HL-60 (cell line): Measurements from ENCODE around the gene ATF7IP.

ENCODE experiments used
- DNase-seq, 2 experiments: peaks; one replicate each; pipeline ENCODE4 v3.0.0-alpha.2; 2010 to 2020; ENCODE audit warnings: low read depth in 1 of 2, low spot score in 1 of 2
- H3K27ac ChIP-seq: fragments of 250-450 bp; sonication (Bioruptor Pico); replicated peaks from 2 replicates; pipeline ENCODE4 v1.5.1; 2020; ENCODE audit warnings: mild to moderate bottlenecking, moderate library complexity
- H3K27me3 ChIP-seq: fragments of 250-450 bp; sonication (Bioruptor Pico); 2 replicates; pipeline ENCODE4 v1.5.1; 2021; ENCODE audit warnings: mild to moderate bottlenecking, moderate library complexity; ENCODE audit not compliant: insufficient read depth, poor library complexity, severe bottlenecking
- H3K4me3 ChIP-seq: replicated peaks from 2 replicates; pipeline ENCODE4 v1.5.1; 2011; ENCODE audit warnings: mild to moderate bottlenecking, control low read depth, low read length; ENCODE audit not compliant: insufficient read depth
- GABPA ChIP-seq: IDR thresholded peaks from 2 replicates; pipeline ENCODE4 v1.6.1; 2012; ENCODE audit warnings: low read depth
- POLR2AphosphoS5 ChIP-seq: IDR thresholded peaks from 2 replicates; pipeline ENCODE4 v1.6.1; 2012; ENCODE audit warnings: low read depth
- SPI1 ChIP-seq: IDR thresholded peaks from 2 replicates; pipeline ENCODE4 v1.6.1; 2012; ENCODE audit warnings: low read depth, mild to moderate bottlenecking, borderline replicate concordance
- TF ChIP-seq, protein P1 (sequence below): IDR thresholded peaks from 2 replicates; pipeline ENCODE4 v1.6.1; 2012; ENCODE audit warnings: low read depth; ENCODE audit not compliant: insufficient replicate concordance
- TF ChIP-seq, protein P2 (sequence below): IDR thresholded peaks from one replicate; pipeline ENCODE4 v1.5.1; 2011; ENCODE audit warnings: low read length, control low read depth, inconsistent platforms; ENCODE audit not compliant: insufficient read depth

The ATF7IP gene

GRCh38 chr12:14545144-14546124 is 180.0 kb downstream of the ATF7IP start:
- no peak for TF ChIP-seq SPI1
- TF ChIP-seq, protein P1, sequence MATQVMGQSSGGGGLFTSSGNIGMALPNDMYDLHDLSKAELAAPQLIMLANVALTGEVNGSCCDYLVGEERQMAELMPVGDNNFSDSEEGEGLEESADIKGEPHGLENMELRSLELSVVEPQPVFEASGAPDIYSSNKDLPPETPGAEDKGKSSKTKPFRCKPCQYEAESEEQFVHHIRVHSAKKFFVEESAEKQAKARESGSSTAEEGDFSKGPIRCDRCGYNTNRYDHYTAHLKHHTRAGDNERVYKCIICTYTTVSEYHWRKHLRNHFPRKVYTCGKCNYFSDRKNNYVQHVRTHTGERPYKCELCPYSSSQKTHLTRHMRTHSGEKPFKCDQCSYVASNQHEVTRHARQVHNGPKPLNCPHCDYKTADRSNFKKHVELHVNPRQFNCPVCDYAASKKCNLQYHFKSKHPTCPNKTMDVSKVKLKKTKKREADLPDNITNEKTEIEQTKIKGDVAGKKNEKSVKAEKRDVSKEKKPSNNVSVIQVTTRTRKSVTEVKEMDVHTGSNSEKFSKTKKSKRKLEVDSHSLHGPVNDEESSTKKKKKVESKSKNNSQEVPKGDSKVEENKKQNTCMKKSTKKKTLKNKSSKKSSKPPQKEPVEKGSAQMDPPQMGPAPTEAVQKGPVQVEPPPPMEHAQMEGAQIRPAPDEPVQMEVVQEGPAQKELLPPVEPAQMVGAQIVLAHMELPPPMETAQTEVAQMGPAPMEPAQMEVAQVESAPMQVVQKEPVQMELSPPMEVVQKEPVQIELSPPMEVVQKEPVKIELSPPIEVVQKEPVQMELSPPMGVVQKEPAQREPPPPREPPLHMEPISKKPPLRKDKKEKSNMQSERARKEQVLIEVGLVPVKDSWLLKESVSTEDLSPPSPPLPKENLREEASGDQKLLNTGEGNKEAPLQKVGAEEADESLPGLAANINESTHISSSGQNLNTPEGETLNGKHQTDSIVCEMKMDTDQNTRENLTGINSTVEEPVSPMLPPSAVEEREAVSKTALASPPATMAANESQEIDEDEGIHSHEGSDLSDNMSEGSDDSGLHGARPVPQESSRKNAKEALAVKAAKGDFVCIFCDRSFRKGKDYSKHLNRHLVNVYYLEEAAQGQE = no peak
- TF ChIP-seq POLR2AphosphoS5 = no peak
- no peak for TF ChIP-seq GABPA
- TF ChIP-seq, protein P2, sequence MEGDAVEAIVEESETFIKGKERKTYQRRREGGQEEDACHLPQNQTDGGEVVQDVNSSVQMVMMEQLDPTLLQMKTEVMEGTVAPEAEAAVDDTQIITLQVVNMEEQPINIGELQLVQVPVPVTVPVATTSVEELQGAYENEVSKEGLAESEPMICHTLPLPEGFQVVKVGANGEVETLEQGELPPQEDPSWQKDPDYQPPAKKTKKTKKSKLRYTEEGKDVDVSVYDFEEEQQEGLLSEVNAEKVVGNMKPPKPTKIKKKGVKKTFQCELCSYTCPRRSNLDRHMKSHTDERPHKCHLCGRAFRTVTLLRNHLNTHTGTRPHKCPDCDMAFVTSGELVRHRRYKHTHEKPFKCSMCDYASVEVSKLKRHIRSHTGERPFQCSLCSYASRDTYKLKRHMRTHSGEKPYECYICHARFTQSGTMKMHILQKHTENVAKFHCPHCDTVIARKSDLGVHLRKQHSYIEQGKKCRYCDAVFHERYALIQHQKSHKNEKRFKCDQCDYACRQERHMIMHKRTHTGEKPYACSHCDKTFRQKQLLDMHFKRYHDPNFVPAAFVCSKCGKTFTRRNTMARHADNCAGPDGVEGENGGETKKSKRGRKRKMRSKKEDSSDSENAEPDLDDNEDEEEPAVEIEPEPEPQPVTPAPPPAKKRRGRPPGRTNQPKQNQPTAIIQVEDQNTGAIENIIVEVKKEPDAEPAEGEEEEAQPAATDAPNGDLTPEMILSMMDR = no peak
- Histone ChIP-seq H3K4me3 (no peak overlapping the region), H3K27ac (no peak overlapping the region), H3K27me3 (no peaks in the 10 kb centered on the region)
- no peak for DNase-seq

- H3K27me3 ChIP-seq = no peaks in the 10 kb centered on the region
- no peak for DNase-seq
- TF ChIP-seq, protein P2 = no peak
- TF ChIP-seq POLR2AphosphoS5 (no peak), SPI1 (no peak), GABPA (no peak)
- TF ChIP-seq, protein P1 = no peak
- H3K27ac ChIP-seq = no peak overlapping the region
- no peak overlapping the region for H3K4me3 ChIP-seq
Observed at GRCh38 chr12:14547571-14547970, 182.1 kb downstream of the ATF7IP start.

GRCh38 chr12:14548609-14549008 is 183.1 kb downstream of the ATF7IP start:
- no peak for DNase-seq
- H3K27ac ChIP-seq = no peak overlapping the region
- no peak for TF ChIP-seq GABPA
- no peaks in the 10 kb centered on the region for H3K27me3 ChIP-seq
- H3K4me3 ChIP-seq = no peak overlapping the region
